HEK293 (cell line): ENCODE measurements around the gene HIC1.
A peak's percentile ranks its signal among the peaks of the same experiment; 100 is the strongest.

ENCODE experiments used
- CTCF ChIA-PET: fragments of 350-600 bp; formaldehyde crosslinking; extraction: SDS; loops from one replicate; lab custom pipeline; 2021; ENCODE audit warnings: antibody characterized with exemption; lab: Yijun Ruan, JAX
- POLR2A ChIA-PET: fragments of 300-600 bp; formaldehyde crosslinking; extraction: SDS; loops from one replicate; lab custom pipeline; 2020; ENCODE audit warnings: antibody characterized with exemption, inconsistent platforms; lab: Yijun Ruan, JAX
- H3K27ac ChIP-seq: fragments of 200-500 bp; sonication (Bioruptor generic); 2 replicates; pipeline ENCODE4 v1.5.1; 2014; ENCODE audit warnings: low read depth, low read length, control low read depth, inconsistent platforms; ENCODE audit errors: extremely low read depth
- H3K36me3 ChIP-seq, 2 experiments: fragments of 200-500 bp in 1 of 2; sonication (Bioruptor generic) in 1 of 2; 1 replicate in 1 of 2; 2 replicates in 1 of 2; pipeline ENCODE4 v1.5.1; 2014 to 2017; ENCODE audit warnings: inconsistent platforms in 2 of 2, low read length in 2 of 2; ENCODE audit not compliant: control insufficient read depth in 2 of 2, insufficient read depth in 1 of 2
- H3K4me1 ChIP-seq: fragments of 200-500 bp; sonication (Bioruptor generic); 2 replicates; pipeline ENCODE4 v1.5.1; 2014; ENCODE audit warnings: mild to moderate bottlenecking, low read length, inconsistent platforms; ENCODE audit not compliant: control insufficient read depth, insufficient read depth
- H3K4me3 ChIP-seq: 2 replicates; pipeline ENCODE4 v1.5.1; 2011; ENCODE audit warnings: low read depth, mild to moderate bottlenecking, control low read depth, low read length, moderate library complexity
- H3K9me3 ChIP-seq: fragments of 200-500 bp; sonication (Bioruptor generic); 2 replicates; pipeline ENCODE4 v1.5.1; 2014; ENCODE audit warnings: low read depth, low read length, inconsistent platforms; ENCODE audit not compliant: control insufficient read depth, insufficient read depth
- IKZF3 ChIP-seq: fragments of 450-650 bp; IDR thresholded peaks from 2 replicates; pipeline ENCODE4 v1.5.0; 2018; ENCODE audit warnings: missing biosample characterization, mild to moderate bottlenecking, missing genetic modification characterization, moderate library complexity
- INSM2 ChIP-seq: fragments of 450-650 bp; formaldehyde crosslinking; IDR thresholded peaks from 2 replicates; pipeline ENCODE4 v1.5.1; 2016; ENCODE audit warnings: missing biosample characterization, missing genetic modification characterization
- MYNN ChIP-seq: fragments of 450-650 bp; formaldehyde crosslinking; IDR thresholded peaks from 2 replicates; pipeline ENCODE4 v1.5.1; 2016; ENCODE audit warnings: missing biosample characterization, missing genetic modification characterization, borderline replicate concordance
- YY1 ChIP-seq: fragments of 450-650 bp; formaldehyde crosslinking; IDR thresholded peaks from 2 replicates; pipeline ENCODE4 v1.5.1; 2018; ENCODE audit warnings: missing biosample characterization, missing genetic modification characterization
- ZBTB17 ChIP-seq: fragments of 450-650 bp; formaldehyde crosslinking; IDR thresholded peaks from 2 replicates; pipeline ENCODE4 v1.5.1; 2016; ENCODE audit warnings: missing biosample characterization, missing genetic modification characterization
- ZNF132 ChIP-seq: fragments of 450-650 bp; formaldehyde crosslinking; IDR thresholded peaks from 2 replicates; pipeline ENCODE4 v1.5.1; 2017; ENCODE audit warnings: missing biosample characterization, missing genetic modification characterization, borderline replicate concordance
- ZNF223 ChIP-seq: fragments of 450-650 bp; formaldehyde crosslinking; IDR thresholded peaks from 2 replicates; pipeline ENCODE4 v1.5.1; 2016; ENCODE audit warnings: missing biosample characterization, missing genetic modification characterization
- ZNF24 ChIP-seq: fragments of 450-650 bp; formaldehyde crosslinking; IDR thresholded peaks from 2 replicates; pipeline ENCODE4 v1.5.1; 2016; ENCODE audit warnings: missing biosample characterization, missing genetic modification characterization
- ZNF391 ChIP-seq: fragments of 450-650 bp; formaldehyde crosslinking; IDR thresholded peaks from 2 replicates; pipeline ENCODE4 v1.5.1; 2016; ENCODE audit warnings: low read depth, missing biosample characterization, missing genetic modification characterization, borderline replicate concordance
- ZNF416 ChIP-seq: fragments of 450-650 bp; formaldehyde crosslinking; IDR thresholded peaks from 2 replicates; pipeline ENCODE4 v1.5.1; 2016; ENCODE audit warnings: missing biosample characterization, missing genetic modification characterization
- ZNF571 ChIP-seq: fragments of 450-650 bp; formaldehyde crosslinking; IDR thresholded peaks from 2 replicates; pipeline ENCODE4 v1.5.0; 2017; ENCODE audit warnings: missing biosample characterization, missing genetic modification characterization
- ZNF610 ChIP-seq: fragments of 450-650 bp; formaldehyde crosslinking; IDR thresholded peaks from 2 replicates; pipeline ENCODE4 v1.5.1; 2016; ENCODE audit warnings: missing biosample characterization, missing genetic modification characterization, borderline replicate concordance
- ZNF621 ChIP-seq: fragments of 450-650 bp; formaldehyde crosslinking; IDR thresholded peaks from 2 replicates; pipeline ENCODE4 v1.5.1; 2017; ENCODE audit warnings: missing biosample characterization, missing genetic modification characterization
- ZNF639 ChIP-seq: fragments of 450-650 bp; formaldehyde crosslinking; IDR thresholded peaks from 2 replicates; pipeline ENCODE4 v1.5.1; 2016; ENCODE audit warnings: missing biosample characterization, missing genetic modification characterization
- ZSCAN5A ChIP-seq: fragments of 450-650 bp; formaldehyde crosslinking; IDR thresholded peaks from 2 replicates; pipeline ENCODE4 v1.5.1; 2016; ENCODE audit warnings: missing biosample characterization, missing genetic modification characterization
- TF ChIP-seq, protein P1 (sequence below): fragments of 450-650 bp; formaldehyde crosslinking; IDR thresholded peaks from 2 replicates; pipeline ENCODE4 v1.5.1; 2016; ENCODE audit warnings: missing biosample characterization, missing genetic modification characterization
- TF ChIP-seq, protein P2 (sequence below): fragments of 450-650 bp; formaldehyde crosslinking; IDR thresholded peaks from 2 replicates; pipeline ENCODE4; 2016; ENCODE audit warnings: missing biosample characterization, missing genetic modification characterization
- TF ChIP-seq, protein P3 (sequence below): fragments of 450-650 bp; formaldehyde crosslinking; IDR thresholded peaks from 2 replicates; pipeline ENCODE4 v1.5.1; 2016; ENCODE audit warnings: missing biosample characterization, missing genetic modification characterization

HIC1 gene

DNA sequence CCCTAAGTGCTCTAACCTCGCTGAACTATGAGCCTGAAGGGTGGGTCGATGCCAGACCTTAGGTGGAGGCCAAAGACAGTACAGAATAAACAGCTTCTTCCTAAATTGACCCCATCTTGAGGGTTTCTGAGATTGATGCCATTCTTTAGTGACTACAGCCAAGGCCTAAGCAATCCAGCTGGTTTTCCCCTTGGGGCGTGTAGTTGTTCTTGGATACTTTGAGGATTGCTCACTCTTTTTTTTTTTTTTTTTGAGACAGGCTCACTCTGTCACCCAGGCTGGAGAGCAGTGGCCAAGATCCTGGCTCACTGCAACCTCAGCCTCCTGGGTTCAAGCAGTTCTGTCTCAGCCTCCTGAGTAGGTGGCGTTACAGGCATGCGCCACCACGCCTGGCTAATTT is 11.1 kb upstream of the HIC1 start:
- Histone ChIP-seq H3K27ac (no peak overlapping the region), H3K4me3 (no peak overlapping the region), H3K9me3 (no peaks in the 10 kb centered on the region), H3K36me3 (peaks cover 14 to 41% of the 10 kb centered on the region in 2 experiments), H3K4me1 (peaks cover 6% of the 10 kb centered on the region)
- CTCF ChIA-PET: interaction anchor here (0.6 to 2.3 kb wide), 6 partner anchors 10 to 323 kb away, joined by 3 to 7 read pairs (median 4); no protein-coding TSS in a partner anchor
- POLR2A ChIA-PET: interaction anchor here (0.6 to 1.1 kb wide), 3 partner anchors 251 to 331 kb away, joined by 3 to 4 read pairs (median 3); no protein-coding TSS in a partner anchor
- TF ChIP-seq ZNF610 (tag by site-specific recombination) (no peak), IKZF3 (tag by site-specific recombination) (no peak), INSM2 (tag by site-specific recombination) (no peak), ZNF24 (no peak), MYNN (tag by site-specific recombination) (no peak), ZSCAN5A (tag by site-specific recombination) (no peak), ZNF132 (tag by site-specific recombination) (no peak), ZNF391 (tag by site-specific recombination) (no peak), ZNF571 (no peak), ZNF416 (tag by site-specific recombination) (no peak), ZNF223 (tag by site-specific recombination) (no peak), ZNF621 (tag by site-specific recombination) (no peak), ZNF639 (tag by site-specific recombination) (0 out of 2 replicates have a peak, but pooled peaks have one; percentile 23), ZBTB17 (tag by site-specific recombination) (peak; percentile 46; the same call in 1 of the 2 replicates), YY1 (no peak)
- TF ChIP-seq, protein P1, sequence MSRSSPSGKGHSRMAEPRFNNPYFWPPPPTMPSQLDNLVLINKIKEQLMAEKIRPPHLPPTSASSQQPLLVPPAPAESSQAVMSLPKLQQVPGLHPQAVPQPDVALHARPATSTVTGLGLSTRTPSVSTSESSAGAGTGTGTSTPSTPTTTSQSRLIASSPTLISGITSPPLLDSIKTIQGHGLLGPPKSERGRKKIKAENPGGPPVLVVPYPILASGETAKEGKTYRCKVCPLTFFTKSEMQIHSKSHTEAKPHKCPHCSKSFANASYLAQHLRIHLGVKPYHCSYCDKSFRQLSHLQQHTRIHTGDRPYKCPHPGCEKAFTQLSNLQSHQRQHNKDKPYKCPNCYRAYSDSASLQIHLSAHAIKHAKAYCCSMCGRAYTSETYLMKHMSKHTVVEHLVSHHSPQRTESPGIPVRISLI: peak; percentile 84; the same call in 1 of the 2 replicates
- TF ChIP-seq, protein P2, sequence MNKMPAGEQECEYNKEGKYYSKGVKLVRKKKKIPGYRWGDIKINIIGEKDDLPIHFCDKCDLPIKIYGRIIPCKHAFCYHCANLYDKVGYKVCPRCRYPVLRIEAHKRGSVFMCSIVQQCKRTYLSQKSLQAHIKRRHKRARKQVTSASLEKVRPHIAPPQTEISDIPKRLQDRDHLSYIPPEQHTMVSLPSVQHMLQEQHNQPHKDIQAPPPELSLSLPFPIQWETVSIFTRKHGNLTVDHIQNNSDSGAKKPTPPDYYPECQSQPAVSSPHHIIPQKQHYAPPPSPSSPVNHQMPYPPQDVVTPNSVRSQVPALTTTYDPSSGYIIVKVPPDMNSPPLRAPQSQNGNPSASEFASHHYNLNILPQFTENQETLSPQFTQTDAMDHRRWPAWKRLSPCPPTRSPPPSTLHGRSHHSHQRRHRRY (tag by site-specific recombination): no peak
- TF ChIP-seq, protein P3, sequence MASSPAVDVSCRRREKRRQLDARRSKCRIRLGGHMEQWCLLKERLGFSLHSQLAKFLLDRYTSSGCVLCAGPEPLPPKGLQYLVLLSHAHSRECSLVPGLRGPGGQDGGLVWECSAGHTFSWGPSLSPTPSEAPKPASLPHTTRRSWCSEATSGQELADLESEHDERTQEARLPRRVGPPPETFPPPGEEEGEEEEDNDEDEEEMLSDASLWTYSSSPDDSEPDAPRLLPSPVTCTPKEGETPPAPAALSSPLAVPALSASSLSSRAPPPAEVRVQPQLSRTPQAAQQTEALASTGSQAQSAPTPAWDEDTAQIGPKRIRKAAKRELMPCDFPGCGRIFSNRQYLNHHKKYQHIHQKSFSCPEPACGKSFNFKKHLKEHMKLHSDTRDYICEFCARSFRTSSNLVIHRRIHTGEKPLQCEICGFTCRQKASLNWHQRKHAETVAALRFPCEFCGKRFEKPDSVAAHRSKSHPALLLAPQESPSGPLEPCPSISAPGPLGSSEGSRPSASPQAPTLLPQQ (tag by site-specific recombination): no peak
